NCI-H1105 (cell line): ENCODE data around the gene GNAZ.

Source experiments
- DNase-seq: peaks from one replicate; lab custom pipeline; 2025; lab: John Stamatoyannopoulos, UW

The GNAZ gene

GRCh38 chr22:23093051-23093788 is 22.9 kb downstream of the GNAZ start:
- no peak for DNase-seq

- DNase-seq: no peak
These were observed 23.9 kb downstream of the GNAZ start for GRCh38 chr22:23094260-23094659.

GRCh38 chr22:23094695-23095681 is 24.7 kb downstream of the GNAZ start:
- no peak for DNase-seq

GRCh38 chr22:23095733-23096342 is 25.5 kb downstream of the GNAZ start:
- no peak for DNase-seq

GRCh38 chr22:23097412-23098229 is 27.3 kb downstream of the GNAZ start:
- no peak for DNase-seq

- DNase-seq: no peak
These were observed 27.9 kb downstream of the GNAZ start for GRCh38 chr22:23098230-23098705.

- DNase-seq: no peak
These were observed 28.6 kb downstream of the GNAZ start for GRCh38 chr22:23098718-23099530.

- no peak for DNase-seq
These were observed 29.1 kb downstream of the GNAZ start for GRCh38 chr22:23099531-23099804.

GRCh38 chr22:23100124-23100801 is 29.9 kb downstream of the GNAZ start:
- no peak for DNase-seq

- DNase-seq: no peak
These were observed 31.2 kb downstream of the GNAZ start for GRCh38 chr22:23101524-23101923.

- no peak for DNase-seq
These were observed 31.8 kb downstream of the GNAZ start for GRCh38 chr22:23102002-23102655.

- DNase-seq: no peak
These were observed 32.5 kb downstream of the GNAZ start for GRCh38 chr22:23102776-23103175.

GRCh38 chr22:23103199-23103954 is 33.1 kb downstream of the GNAZ start:
- no peak for DNase-seq

GRCh38 chr22:23104187-23104971 is 34.1 kb downstream of the GNAZ start:
- no peak for DNase-seq

GRCh38 chr22:23105304-23105703 is 35.0 kb downstream of the GNAZ start:
- DNase-seq: no peak

- no peak for DNase-seq
These were observed 35.6 kb downstream of the GNAZ start for GRCh38 chr22:23105919-23106318.

GRCh38 chr22:23106344-23106743 is 36.0 kb downstream of the GNAZ start:
- DNase-seq: no peak

GRCh38 chr22:23106906-23107367 is 36.6 kb downstream of the GNAZ start:
- no peak for DNase-seq
